ENCODE results near the gene UQCC2.

UQCC2 gene

DNA sequence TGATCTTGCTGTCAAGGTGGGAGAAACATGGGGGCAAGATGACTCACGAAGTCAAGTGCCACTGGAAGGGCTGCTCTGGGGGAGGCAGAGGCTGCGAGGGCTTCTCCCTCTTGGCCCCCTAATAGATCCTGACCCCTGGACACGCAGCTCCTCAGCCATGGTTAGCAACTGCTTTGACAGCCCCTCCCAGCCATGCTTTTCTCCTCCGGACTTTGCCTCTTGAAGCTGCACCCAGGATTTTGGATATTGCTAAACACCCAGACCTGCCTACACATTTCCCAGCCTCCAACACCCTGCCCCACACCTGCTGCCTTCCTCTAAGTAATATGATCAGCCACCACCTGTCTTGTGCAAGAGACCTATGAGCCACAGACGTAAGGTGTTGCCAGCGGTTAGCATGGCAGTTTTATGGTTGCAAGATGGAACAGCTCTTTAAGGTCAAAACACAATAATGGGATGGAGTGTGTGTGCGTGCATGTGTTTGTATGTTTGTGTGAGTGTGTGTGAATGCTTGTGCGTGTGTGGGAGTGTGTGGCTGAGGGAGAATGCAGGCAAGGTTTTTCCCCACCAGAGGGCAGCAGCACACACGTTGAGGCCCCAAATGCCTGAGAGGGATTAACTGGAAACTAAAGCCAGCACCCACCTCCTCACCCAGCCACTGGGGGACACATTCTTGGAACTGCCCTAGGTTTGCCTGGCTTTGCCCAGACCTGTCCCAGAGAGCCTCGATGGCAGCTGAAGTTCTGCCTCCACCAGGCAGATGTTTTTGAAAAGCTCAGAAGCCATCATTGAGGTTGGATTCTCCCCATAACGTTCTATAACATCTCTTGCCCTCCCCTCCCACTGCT, 32.7 kb upstream of the UQCC2 start:
- in situ Hi-C loops (cut with MboI; ENCODE audit: low sequenced_read_pairs) = no loop called here

DNA sequence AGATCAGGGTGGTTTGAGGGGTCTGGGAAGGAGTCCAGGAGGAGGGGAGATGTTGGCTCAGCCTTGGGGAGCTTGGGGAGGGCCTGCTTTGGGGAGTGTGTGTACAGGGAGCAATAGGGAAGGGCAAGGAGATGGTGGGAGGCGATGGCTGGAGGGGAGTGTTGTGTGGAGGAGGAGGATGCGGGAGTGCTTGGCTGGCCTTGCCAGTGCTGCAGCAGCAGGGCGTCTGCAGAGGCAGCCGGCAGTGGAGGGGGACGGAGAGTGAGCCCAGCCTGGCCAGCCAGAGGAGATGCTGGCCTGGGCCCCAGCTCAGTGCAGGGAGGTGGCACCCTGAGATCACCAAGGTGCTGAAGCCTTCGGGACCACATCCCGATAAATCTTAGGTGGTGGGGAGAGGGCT, 31.3 kb upstream of the UQCC2 start:
- in situ Hi-C loops (cut with MboI; ENCODE audit: low sequenced_read_pairs) = no loop called here

DNA sequence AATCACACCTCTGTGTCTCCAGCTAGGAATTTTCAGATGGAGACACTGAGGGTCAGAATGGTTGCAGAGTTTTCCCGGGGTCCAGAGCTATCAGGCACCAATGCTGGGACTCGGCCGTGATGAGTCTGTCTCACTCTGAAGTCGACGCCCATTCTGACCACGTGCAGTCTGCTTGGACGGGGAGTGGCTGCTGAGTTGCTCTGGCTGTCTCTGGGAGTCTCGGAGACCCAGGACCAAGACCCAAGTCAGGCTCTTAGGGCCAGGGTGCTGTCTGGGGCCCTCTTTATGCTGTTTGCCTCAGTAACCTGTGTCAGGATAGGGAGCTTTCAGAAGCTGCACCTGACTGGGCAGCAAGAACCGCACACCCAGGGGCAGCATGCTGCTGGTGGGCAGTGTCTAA, 30.6 kb upstream of the UQCC2 start:
- in situ Hi-C loops (cut with MboI; ENCODE audit: low sequenced_read_pairs) = no loop called here

DNA sequence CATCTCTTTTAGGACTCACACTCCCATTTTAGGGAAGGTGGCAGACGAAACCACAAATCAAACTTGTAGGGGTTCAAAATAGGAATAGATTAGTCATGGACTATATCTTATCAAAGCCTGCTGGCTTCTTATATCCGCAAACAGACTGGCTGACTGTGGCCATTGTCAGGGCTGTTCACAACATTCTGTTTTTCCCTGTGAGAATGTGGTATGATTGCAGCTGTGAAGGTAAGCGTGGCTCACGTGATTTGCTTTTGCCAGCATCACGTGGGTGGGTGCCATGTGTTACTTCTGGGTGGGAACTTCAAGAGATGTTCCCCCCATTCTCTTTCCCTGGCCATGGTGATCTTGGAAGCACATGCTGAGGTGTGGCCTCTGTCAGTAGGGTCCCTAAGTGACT, 29.3 kb upstream of the UQCC2 start:
- in situ Hi-C loops (cut with MboI; ENCODE audit: low sequenced_read_pairs) = no loop called here

DNA sequence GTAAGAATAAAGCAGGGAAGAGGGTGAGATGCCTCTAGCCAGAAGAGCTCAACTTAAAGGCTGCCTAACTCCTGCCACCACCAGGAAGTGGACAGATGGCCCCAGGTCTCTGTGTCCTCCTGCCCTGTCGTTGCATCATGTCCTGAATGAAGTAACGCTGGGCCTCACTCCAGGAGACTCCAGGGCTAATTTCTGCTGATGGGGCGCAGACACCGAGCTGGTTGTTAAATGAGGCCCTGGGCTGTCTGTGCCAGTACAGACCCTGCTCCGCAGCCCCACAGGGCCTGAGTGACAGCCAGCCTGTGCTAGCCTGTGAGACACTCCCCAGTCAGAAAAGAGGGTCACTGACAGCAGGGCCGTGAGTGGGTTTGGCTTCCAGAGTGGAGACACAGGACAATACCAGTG, 28.7 kb upstream of the UQCC2 start:
- in situ Hi-C loops (cut with MboI; ENCODE audit: low sequenced_read_pairs) = no loop called here

DNA sequence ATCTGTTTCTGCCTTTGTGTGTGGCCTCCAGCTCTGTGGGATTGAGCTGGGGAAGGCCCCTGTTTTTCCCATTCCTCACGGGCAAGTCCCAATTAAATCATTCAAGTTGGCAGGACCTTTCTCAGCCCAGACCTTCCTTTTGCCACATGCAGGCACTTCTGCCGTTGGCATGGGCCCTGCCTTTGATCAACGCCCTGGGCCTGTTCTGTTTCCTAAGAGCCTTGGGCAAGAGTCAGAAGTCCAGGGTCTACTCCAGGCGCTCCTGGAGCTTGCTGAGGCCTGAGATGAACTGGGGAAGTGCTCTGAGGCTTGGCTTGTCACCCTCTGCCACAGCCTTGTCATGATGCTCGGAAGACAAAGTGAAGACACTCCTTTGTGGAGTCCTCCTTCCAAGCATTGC, 28.1 kb upstream of the UQCC2 start:
- in situ Hi-C loops (cut with MboI; ENCODE audit: low sequenced_read_pairs) = no loop called here

DNA sequence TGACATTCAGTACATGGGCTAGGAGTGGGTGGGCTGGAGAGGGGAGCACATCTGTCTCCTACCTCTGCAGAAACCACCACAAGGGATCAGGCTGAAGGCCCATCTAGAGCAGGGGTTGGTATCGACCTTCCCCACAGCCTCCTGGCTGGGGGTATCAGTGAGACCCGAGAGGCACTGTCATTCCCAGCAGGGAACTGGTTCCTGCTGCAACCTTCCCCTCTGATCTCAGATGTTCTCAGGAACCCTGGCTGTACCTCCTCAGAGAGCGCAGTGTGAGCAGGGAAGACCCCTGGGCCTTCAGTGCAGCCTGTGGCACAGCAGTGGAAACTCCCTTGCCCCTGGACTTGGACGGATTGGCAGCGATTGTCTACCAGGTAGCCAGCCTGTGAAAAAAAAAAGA, 27.4 kb upstream of the UQCC2 start:
- in situ Hi-C loops (cut with MboI; ENCODE audit: low sequenced_read_pairs) = no loop called here

DNA sequence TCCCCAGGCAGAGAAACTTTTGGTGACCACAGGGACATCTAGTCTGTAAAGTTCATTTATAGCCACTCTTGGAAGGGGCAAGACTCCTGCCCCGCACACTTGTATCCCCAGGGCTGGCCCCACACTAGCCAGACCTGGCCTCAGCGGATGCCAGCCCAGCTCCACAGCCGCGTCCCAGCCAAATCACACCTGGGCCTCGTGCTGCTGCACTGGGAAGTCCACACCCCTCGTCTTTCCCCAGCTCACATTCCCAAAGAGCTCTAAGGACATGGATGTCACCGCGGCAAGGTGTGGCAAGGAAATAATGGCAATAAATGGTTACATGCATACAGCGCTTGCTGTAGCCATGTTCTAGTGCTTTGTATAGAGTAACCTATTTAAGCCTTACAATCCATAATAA, 26.7 kb upstream of the UQCC2 start:
- in situ Hi-C loops (cut with MboI; ENCODE audit: low sequenced_read_pairs) = no loop called here

DNA sequence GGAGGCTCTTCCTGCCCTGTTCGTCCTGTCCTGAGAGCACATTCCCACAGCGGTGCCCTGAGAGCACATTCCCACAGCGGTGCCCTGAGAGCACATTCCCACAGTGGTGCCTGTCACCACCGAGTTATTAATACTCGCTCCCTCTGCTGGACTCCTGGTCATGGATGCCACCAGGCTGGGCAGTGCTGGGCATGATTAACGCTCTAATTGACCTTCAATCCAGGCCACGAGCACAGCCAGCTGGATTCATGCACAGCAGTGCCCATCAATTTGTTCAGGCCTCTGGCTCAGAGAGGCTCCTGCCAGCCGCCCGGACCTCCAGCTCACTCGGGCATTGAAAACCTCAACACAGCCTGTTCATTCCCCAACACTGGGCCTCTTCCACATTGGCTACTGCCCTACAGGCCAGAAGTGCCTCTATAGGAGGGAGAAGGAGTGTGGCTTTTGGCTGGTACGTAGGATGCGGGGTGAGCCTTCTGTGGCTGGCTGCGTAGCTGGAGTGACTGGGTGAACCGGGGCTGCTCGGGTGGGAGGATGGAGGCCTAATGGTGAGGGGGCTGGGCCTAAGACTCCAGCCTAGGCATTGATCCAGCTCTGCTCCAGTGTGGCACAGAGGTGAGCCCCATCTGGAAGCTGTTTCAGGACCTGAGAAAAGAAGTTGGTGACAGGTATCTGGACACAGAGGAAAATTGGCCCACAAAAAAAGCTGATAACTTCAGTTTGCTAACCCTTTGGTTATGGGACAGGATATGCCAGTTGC, 25.9 kb upstream of the UQCC2 start:
- in situ Hi-C loops (cut with MboI; ENCODE audit: low sequenced_read_pairs) = no loop called here

DNA sequence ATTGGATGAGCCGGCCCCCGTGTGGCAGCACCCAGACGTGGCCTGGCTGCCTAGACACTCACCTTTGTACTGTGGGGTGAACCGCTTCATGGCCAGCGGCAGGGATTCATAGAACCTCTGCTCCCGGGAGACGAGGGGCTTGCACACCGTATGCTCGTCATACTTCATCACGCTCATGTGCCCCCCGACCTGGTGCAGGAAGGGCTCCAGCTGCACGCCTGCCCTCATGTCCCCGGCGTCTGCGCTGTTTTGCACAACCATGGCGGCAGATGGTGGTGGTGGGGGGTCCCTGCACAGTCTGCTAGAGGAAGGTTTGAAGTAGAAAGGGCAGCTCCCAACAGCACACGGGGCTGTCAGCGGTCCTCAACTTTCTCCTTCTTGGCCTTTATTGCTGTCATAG, 23.7 kb upstream of the UQCC2 start:
- in situ Hi-C loops (cut with MboI; ENCODE audit: low sequenced_read_pairs) = no loop called here

DNA sequence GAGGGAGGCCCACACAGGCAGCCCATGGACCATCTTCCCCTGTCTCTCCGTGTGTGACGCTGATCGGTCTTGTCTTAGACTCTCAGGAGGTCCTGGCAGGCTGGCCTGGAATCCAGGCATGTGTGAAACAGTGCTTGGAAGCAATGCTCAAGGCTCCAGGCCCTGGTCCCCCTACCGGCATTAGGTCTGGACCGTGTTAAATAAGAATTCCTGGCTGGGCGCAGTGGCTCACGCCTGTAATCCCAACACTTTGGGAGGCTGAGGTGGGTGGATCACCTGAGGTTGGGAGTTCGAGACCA, 22.2 kb upstream of the UQCC2 start:
- in situ Hi-C loops (cut with MboI; ENCODE audit: low sequenced_read_pairs) = no loop called here

DNA sequence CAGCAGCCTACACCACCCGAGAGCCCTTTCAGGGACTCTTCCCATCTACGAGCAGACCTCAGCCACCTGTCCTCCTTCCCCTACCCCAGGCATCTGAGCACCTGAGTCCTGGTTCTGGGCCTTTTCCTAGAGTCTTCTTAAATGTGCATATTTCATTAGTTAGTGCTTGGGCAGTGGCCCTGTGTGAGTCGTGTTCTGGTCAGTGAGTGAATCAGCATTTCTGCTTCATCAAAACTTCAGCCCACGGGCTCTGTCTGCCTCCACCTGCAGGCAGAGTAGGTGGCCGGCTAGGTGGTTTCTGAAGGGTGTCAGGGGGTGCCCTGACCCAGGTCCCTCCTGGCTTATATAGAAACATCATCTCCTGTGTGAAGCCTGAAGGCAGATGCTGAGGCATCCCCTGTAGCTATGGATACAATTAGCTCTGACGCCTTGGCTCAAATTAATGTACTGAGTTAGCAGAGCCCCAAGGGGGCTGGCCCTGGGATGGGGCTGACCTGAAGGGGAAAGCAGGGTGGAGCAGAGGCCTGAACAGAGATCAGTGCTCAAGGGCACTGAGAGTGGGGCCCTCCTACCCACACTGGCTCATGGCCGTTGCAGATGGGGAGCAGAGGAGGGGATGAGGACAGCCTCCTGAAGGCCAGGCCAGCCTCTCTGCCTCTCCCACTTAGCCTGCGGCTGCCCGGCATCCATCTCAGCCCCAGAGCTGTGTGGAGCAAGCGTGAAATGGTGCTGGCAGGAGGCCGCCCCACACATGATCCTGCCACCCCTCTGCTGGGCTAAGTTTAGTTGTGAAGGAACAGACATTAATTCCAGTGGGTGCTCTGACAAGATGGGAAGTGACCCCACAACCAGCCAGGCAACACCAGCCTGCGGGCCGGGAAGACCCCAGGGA, 21.6 kb upstream of the UQCC2 start:
- in situ Hi-C loops (cut with MboI; ENCODE audit: low sequenced_read_pairs) = no loop called here

DNA sequence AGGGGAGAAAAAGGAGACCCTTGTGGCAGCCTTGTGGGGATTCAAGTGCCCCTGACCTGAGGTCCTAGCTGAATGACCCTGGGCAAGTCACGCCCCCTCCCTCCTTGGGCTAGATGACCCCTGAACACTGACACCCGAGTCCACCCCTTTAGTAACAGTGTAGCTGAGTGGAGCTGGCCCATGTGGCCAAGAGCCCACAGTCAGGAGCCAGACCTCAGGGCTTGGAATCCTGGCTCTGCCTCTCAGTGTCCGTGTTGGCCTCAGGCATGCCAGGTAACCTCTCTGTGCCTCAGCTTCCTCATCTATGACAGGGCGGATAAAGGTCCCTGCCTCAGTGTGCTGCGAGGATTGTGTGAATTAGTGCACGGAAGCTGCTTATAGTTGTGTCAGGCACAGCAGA, 20.9 kb upstream of the UQCC2 start:
- in situ Hi-C loops (cut with MboI; ENCODE audit: low sequenced_read_pairs) = no loop called here

DNA sequence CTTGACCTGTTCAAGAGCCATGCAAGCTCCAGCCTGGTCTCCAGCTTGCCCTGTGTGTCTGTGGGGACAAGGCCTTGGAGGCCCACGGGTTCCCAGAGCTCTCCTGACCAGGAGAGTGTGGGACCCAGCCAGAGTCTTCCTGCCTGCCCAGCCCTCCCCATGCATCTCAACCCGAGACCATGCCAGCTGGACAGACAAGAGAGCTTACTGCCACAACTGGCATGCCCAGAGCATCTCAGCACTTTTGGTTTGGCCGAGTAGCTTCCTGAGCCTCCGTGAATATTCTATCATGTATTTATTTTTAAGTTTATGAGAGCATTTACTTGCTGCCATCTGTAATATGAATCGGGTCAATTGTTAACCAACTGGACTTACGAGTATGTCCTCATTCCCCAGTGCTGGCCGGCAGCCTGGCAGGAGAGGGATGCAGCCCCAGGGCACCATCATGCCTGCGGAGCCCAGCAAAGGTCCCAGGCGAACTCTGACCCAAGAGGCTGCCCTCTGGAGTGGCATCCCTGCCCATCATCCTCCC, 20.3 kb upstream of the UQCC2 start:
- in situ Hi-C loops (cut with MboI; ENCODE audit: low sequenced_read_pairs) = no loop called here

DNA sequence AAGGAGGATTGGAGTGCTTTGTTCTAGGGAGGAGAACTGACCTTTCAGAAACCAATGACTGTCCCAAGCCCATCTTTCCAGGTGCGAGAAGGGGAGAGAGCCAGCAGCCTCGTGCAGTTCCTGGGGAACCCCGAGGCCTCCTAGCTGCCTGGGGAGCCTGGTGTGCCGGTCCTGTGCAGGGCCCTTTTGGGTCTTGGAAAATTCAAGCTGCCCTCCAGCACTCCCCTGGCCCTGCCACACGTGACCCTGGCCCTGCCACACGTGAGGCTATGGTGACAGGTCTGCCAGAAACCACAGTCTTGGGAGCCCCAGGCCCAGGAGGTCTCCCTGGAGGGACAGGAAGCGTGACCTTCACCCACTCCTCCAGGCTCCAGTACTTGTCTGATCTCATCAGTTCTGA, 19.5 kb upstream of the UQCC2 start:
- in situ Hi-C loops (cut with MboI; ENCODE audit: low sequenced_read_pairs) = no loop called here

DNA sequence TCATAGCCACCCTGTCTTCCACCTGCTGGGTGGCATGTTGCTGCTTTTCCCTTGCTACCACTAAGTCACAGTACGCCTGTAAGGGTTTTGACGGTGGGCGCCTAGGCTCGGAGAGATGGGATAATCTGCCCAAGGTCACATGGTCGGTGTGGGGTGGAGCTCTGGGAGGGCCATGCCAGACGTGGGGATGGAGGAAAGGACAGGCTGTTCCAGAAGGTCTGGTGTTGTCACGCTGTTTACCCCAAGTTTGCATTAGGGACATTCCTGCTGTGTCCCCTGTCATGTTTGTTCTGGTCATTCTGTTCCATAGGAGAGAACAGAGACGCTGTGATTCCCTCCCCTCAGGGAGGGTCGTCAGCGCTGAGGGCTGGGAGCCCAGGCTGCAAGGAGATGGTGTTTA, 19.1 kb upstream of the UQCC2 start:
- in situ Hi-C loops (cut with MboI; ENCODE audit: low sequenced_read_pairs) = no loop called here

DNA sequence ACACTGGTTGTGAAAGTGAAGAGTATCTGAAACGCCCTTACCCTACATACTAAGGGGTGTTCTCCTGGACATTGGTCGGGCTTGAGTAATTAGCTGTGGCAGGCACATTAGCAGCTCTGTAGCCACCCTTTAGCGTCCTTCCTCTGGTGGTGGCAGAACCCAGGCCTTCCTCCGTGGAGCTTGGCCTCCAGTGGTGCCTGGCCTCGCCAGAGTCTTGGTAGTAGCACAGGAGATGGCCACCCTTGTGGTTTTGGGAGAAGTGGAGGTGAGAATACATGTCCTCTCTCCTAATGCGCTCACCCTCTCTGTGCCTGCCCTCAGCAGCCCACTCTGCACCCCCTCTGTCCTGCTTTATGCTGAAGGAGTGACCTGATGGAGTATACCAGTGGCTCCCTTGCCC, 17.6 kb upstream of the UQCC2 start:
- in situ Hi-C loops (cut with MboI; ENCODE audit: low sequenced_read_pairs) = no loop called here

DNA sequence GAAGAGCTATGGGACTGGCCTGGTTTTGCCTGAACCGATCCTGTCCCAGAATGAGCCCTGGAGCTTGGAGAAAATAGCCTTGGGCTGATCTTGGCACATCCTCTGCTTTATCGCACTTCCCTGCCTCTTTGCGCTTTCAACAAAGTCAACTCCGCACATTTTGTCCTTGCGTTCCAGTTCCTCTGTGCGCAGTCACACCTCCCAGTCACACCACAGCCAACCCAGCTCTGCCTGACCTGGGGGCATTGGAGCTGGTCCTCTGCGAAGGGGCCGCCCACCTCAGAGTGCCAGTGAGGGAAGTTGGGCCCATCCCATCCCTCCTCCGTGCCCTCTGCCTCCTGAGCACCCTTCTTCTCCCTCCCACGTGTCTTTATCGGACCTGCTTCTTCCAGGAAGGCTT, 16.9 kb upstream of the UQCC2 start:
- in situ Hi-C loops (cut with MboI; ENCODE audit: low sequenced_read_pairs) = no loop called here

DNA sequence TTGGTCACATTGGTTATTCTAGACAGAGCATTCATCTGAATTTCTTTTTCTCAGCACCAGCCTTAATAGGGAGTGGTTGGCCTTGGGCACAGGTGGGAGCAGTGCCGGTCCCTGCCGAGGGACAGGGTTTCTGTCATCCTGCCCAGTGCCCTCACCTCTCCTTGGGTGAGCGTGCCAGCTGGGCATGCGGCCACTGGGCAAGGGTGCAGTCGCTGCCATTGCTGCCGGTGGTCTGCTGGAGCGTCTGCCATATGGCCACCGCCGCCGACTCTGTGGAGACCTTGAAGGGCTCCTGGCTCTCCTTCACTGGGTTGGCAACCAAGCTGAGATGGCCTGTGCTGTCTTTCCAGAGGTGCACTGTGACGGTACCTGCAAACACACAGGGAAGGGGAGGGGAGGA, 16.4 kb upstream of the UQCC2 start:
- in situ Hi-C loops (cut with MboI; ENCODE audit: low sequenced_read_pairs) = no loop called here

DNA sequence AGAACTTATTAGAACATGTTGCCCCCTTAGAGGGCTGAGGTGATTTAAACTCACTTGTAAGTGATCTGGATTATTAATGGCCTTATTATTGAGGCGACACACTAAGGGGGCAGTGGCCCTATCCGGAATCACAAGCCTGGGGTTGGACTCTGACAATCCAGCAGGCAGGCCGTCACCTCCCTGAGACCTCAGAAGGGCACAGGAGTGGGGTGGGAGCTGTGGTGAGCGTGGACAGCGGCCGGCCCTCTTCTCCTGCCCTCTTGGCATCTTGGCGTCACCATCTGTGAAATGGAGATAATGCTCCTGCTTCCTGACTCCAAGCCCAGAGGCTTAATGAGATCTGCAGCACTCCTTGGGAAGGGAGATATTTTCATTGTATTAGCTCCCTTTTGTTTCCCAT, 15.6 kb upstream of the UQCC2 start:
- in situ Hi-C loops (cut with MboI; ENCODE audit: low sequenced_read_pairs) = no loop called here

DNA sequence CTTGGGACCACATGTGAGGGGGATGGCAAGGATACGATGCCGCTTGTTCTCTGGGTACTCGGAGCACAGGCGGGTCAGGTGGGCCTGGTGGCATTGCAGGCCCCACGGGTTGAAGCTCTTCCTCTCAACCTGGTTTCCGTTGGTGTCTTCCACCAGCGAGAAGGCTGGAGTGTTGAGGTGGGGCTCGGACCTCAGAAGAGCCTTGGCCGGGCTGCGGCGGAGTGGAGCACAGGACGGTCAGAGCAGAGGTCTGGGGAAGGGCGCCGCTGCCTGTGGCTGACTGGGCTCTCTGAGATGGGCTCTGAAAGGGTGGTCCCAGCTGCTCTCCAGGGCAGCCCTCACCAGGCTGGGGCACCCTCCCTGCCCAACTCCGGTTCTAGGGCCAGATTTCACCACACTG, 15.2 kb upstream of the UQCC2 start:
- in situ Hi-C loops (cut with MboI; ENCODE audit: low sequenced_read_pairs) = no loop called here

Measured in HL-60/S4 treated with retinoic acid at 250 ng/mL for 4 days and 3 days (cell line).